NCI-H2196 treated with DMSO at 0.1 percent for 48 hours (cell line): Measurements from ENCODE around the gene ZNF813.
"Not testable (repeated sequence)": the region's sequence is repeated elsewhere in the genome, so short reads cannot be mapped to it uniquely, and the experiment has no call there.

ENCODE experiments used
- DNase-seq: peaks from one replicate; lab custom pipeline; 2025; ENCODE audit not compliant: unreplicated experiment; lab: John Stamatoyannopoulos, UW

The ZNF813 gene

GRCh38 chr19:53467485-53468262 is at the start of gene ZNF813:
ZNF813 (plus strand) TSS chr19:53467733; CDS start chr19:53483823, 16,090 bp downstream.
- peak; percentile 37 for DNase-seq

DNA sequence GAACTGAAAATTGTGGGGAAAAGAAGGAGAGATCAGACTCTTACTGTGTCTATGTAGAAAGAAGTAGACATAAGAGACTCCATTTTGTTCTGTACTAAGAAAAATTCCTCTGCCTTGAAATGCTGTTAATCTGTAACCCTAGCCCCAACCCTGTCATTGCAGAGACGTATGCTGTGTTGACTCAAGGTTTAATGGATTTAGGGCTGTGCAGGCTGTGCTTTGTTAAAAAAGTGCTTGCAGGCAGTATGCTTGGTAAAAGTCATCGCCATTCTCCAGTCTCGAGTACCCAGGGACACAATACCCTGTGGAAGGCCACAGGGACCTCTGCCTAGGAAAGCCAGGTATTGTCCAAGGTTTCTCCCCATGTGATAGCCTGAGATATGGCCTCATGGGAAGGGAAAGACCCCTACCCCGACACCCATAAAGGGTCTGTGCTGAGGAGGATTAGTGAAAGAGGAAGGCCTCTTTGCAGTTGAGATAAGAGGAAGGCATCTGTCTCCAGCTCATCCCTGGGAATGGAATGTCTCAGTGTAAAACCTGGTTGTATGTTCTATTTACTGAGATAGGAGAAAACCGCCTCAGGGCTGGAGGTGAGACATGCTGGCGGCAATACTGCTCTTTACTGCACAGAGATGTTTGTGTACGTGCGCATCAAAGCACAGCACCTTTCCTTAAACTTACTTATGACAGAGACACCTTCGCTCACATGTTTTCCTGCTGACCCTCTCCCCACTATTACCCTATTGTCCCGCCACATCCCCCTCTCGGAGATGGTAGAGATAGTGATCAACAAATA is 46.8 kb upstream of the ZNF813 start:
- DNase-seq: not testable (repeated sequence)

DNA sequence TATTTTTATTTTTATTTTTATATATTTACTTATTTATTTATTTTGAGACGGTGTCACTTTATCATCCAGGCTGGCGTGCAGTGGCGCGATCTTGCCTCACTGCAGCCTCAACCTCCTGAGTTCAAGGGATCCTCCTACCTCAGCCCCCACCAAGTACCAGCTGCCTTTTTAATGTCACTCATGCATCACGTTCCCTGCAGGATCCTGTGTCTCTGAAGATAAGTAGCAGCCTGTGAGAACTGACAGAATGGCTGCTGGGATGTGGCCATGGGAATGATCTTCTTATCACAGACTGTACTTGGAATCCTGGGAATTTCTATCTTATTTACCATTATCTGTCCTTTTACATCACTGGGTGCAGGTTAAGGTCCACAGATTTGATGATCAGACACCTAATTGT is 45.0 kb upstream of the ZNF813 start:
- no peak for DNase-seq

DNA sequence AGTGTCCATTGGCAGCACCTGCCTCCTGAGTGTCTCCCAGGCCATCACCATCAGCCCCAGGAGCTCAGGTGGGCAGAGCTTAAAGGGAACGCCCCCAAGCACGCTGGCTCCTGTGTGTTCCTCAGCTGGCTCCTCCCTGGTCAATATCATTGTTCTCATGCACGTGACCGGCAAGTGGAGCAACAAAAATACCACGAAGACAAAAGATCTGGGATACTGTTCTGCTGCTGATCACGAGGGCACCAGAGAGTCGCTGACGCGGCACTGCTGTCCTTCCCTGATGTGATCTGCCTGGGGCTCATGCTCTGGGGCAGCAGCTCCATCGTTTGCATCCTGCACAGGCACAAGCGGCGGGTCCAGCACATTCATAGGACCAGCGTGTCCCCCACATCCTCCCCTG is 44.5 kb upstream of the ZNF813 start:
- DNase-seq: not testable (repeated sequence)

DNA sequence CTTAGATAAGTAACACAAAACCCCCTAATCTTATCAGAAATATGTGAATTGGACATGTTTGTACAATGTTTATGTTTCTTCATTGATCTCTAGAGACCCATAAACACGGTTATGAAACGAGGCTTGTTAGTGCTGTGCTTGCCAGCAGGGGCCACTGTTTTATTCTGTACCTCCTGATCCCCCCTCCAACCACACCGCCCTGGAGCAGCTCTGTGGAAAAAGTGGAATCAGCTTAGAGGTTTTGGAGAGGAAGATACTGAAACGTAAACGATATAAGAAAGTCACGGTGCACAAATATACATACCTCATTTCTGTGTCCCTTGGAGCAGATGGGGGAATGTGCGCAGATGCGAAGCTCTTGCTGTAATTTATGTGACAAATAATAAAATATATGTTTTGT is 43.9 kb upstream of the ZNF813 start:
- not testable (repeated sequence) for DNase-seq

GRCh38 chr19:53424968-53425597 is 42.5 kb upstream of the ZNF813 start:
- DNase-seq: peak; percentile 3

GRCh38 chr19:53431399-53432087 is 36.0 kb upstream of the ZNF813 start, which contains the start of gene ZNF761:
ZNF761 (plus strand) TSS chr19:53431984; CDS start chr19:53447269, 15,285 bp downstream.
- peak; percentile 94 for DNase-seq

GRCh38 chr19:53432088-53432661 is 35.4 kb upstream of the ZNF813 start:
- DNase-seq: no peak

DNA sequence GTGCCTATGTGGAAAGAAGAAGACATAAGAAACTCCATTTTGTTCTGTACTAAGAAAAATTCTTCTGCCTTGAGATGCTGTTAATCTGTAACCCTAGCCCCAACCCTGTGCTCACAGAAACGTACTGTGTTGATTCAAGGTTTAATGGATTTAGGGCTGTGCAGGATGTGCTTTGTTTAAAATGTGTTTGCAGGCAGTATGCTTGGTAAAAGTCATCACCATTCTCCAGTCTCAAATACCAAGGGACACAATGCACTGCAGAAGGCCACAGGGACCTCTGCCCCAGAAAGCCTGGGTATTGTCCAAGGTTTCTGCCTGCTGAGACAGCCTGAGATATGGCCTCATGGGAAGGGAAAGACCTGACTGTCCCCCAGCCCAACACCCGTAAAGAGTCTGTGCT is 23.7 kb upstream of the ZNF813 start:
- not testable (repeated sequence) for DNase-seq

GRCh38 chr19:53447196-53447595 is 20.3 kb upstream of the ZNF813 start:
- DNase-seq: not testable (repeated sequence)

DNA sequence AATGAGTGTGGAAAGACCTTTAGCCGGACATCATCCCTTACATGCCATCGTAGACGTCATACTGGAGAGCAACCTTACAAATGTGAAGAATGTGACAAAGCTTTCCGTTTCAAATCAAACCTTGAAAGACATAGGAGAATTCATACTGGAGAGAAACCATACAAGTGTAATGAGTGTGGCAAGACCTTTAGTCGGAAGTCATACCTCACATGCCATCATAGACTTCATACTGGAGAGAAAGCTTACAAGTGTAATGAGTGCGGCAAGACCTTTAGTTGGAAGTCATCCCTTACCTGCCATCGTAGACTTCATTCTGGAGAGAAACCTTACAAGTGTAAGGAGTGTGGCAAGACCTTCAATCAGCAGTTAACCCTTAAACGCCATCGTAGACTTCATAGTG is 11.7 kb upstream of the ZNF813 start:
- DNase-seq: no peak

GRCh38 chr19:53460131-53460721 is 7.3 kb upstream of the ZNF813 start:
- DNase-seq: not testable (repeated sequence)

- DNase-seq: no peak
Measured at GRCh38 chr19:53461866-53462265, 5.7 kb upstream of the ZNF813 start.

GRCh38 chr19:53462861-53463260 is 4.7 kb upstream of the ZNF813 start:
- DNase-seq: no peak

- DNase-seq: no peak
Measured at GRCh38 chr19:53463263-53463662, 4.3 kb upstream of the ZNF813 start.

GRCh38 chr19:53466726-53467484 is 628 bp upstream of the ZNF813 start:
- no peak for DNase-seq

GRCh38 chr19:53468628-53469027 is 1.1 kb downstream of the ZNF813 start:
- DNase-seq: not testable (repeated sequence)

DNA sequence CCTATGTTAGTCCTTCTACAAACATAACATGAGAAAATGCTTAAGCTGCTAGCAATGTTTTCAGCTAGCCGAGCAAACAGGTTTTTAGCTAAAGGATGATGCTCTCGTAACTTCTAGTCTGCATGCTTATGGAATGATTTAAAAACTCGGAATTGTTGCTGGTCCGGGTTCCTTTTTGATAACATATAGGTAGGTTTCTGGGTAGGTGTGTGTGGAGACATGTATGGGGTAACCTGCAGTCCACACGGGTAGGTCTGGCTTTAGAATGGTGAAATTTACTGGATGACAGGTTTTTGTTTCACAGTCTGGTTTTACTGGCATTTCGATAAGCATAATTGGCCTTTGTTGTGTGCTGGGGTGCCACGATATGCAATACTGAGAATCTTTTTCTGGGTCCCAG is 4.4 kb downstream of the ZNF813 start:
- no peak for DNase-seq

DNA sequence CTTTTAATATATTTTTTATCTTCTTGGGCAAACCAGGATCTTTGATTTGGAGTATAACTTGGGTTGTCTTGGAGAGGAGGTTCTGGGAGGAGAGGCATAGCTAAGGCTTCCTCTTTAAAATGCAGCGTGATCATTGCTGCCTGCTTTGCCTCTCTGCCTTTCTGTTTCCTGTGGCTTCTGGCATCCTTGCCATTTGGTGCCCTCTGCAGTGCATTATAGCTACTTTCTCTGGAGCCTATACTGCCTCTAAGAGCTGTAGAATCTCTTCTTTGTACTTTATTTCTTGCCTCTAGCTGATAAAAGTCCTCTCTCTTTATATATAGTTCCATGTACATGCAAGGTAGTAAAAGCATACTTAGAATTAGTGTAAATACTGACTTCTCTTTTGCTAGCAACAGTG is 7.3 kb downstream of the ZNF813 start:
- not testable (repeated sequence) for DNase-seq
